AML-193 (cell line): ENCODE results near the gene PDSS2.
A peak's percentile ranks its signal among the peaks of the same experiment; 100 is the strongest.
"Not testable (repeated sequence)": the region's sequence is repeated elsewhere in the genome, so short reads cannot be mapped to it uniquely, and the experiment has no call there.

ENCODE experiments used
- DNase-seq, 2 experiments: peaks; one replicate each; lab custom pipeline; 2025; lab: John Stamatoyannopoulos, UW

Gene PDSS2

GRCh38 chr6:107118540-107118939, 340.8 kb downstream of the PDSS2 start:
- DNase-seq: not testable (repeated sequence)

DNA sequence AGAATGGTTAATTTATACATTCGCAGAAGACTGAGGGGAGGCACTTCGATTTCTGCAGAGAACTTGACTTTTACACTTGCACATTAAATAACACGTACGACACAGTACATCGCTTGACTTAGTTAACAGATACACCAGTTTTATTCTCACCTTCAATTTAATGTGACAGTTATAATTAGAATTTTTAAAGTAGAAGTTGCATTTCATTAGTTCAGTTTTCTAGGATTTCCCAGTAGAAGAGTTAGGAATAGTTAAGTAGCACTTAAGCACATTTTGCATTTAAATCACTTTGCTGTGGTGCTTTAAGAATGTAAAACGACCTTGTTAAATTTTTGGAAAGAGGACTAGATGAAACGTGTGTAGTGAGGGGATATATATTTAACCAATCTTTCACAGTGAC, 342.4 kb downstream of the PDSS2 start:
- DNase-seq: no peak

DNA sequence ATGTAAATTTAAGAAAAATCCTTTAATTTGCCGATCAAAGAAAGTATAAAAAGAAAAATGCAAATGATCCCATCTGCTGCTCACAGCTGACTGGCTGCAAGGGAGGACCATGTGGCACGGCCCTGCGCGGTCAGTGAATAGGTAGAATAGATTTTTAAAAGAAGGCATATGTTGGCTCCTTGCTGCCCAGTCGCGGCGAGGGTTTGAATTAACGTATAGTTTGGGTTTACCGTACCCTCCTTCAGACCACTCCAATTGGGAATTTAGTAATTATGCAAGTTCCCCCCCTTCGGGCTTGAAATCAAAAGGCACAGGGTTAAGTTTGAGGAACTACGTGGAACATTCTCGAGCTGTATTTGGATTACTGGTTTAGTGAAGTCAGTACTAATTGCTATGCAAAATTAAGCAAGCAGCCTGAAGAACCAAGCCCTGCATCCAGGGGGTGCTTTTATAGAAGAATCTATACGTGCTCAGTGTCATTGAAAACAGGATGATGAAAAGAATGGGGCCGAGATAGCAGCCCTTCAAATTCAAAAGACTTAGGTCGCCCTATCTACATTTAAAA, 343.0 kb downstream of the PDSS2 start:
- no peak for DNase-seq

DNA sequence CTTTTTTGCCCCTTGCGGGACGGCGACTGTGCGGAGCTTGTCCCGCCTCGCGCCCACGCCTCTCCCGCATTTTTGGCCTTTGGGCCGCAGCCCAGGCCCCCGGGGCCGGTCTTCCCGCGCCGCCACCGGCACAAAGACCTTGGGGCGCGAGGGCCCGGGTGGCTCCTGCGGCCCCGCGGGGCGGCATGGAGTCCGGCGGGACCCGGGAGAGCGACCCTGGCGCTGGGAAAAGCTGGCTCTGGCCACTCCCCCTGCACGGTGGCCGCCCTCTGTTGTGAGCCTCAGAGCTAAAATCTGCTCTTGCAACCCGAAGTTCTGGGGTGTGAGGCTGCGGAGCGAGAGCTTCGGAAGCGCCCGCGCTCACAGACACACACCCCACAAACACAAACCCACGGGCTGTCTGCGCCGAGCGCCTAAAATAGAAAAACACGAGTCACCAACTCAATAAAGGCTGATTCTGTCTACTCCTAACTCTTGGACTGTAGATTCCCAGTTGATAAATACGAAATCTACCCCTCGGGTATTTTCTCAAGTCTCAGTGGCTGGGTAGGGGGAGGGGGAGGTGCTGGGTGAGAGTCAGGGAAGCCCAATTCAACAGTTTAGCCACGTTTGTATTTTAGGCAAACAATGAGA, 343.6 kb downstream of the PDSS2 start:
- no peak for DNase-seq

DNA sequence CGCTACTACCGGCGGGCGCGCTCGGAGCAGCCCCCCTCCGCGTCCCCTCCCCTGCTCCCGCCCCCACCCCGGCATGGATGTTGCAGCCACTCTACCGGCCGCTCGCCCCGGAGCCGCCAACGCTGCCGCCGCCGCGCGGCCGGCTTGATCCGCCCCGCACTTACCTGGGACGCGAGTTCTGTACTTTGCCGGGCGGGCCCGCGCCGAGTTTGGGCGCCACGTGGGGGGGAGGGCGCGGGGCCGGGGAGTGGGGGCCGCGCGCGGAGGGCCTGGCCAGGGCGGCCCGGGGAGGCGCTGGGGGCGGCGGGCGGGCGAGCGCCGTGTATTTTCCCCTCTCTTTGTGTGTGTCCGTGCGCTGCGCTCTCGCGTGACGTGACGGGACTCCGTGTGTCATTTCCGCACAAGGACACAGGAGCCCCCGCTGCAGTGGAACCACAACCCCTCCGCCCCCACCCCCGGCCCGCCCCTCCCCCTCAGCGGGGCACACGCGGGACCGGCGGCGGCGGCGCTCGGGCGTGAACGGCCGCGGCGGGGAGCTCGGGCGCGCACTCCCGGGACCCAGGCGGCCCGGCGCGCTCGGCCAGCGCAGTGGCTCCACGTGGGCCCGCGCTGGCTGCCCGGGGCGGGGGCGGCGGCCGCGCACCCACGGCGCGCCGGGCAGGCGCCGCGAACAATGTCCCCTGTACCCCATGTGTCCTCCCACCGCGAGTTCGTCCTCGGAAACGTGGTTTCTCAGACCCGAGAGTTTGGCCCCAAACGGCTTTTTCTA, 344.3 kb downstream of the PDSS2 start, which contains the start of gene BEND3:
TSS of gene BEND3 (minus strand) at position 590 of the 769 bp plus-strand sequence. CDS start 16,230 bp downstream, outside the sequence.
- peak in 1 of 2 experiments; percentile 10 for DNase-seq

DNA sequence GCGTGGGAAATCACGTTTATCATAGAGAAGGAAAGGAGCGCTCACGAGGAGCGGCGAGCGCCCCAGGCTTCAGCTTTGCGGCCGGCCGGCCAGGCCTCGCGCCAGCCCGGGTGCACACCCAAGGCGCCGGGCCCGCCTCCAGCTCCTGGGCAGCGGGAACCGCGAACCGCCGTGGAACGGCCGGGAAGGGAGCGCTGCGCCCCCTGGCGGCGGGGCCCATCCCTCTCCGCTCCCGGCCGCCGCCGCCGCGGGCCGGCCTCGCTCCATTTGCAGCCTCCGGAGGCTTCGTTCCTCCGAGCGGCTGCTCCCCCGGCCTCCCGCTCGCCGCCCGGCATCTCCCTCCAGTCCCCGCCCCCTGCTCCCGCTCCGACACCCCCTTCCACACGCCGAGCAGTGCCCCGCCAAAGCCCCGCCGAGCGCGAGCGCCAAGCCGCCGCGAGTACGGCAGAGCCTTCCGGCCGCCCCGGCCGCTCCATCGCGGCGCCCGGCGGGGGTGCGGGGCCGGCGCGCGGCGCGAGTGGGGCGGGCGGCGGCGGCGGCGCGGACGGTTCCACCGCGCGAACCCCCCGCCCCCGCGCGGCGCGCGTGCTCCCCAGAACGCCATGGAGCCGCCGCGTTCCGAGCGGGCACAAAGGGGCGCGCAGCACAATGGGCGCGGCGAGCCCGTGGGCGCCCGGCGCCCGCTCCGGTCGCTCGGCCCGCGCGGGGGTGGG, 345.0 kb downstream of the PDSS2 start:
- peak; percentile 89 to 93 for DNase-seq

DNA sequence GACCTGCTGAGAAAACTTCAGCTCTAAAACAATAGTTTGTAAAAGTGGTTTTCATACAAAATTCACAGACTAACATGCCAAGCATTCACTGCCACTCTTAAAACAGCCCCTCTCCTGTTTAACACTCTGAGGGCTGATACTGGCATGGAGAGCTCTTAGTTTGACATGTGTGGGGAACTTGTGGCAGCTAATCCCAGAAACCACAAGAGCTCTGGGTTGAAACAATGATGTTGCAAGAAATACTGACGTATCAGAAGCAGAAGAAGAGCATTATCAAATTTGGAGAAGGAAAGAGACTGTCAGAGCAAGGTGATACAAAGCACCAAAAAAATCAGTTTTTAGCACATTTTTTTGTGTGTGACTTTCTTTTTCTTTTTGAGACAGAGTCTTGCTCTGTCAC, 349.2 kb downstream of the PDSS2 start:
- peak; percentile 98 for DNase-seq

- DNase-seq: peak; percentile 37 to 57
Measured at GRCh38 chr6:107108201-107108890, 351.0 kb downstream of the PDSS2 start.

GRCh38 chr6:107107791-107108190, 351.6 kb downstream of the PDSS2 start:
- no peak for DNase-seq

- no peak for DNase-seq
Measured at GRCh38 chr6:107106165-107106564, 353.2 kb downstream of the PDSS2 start.

DNA sequence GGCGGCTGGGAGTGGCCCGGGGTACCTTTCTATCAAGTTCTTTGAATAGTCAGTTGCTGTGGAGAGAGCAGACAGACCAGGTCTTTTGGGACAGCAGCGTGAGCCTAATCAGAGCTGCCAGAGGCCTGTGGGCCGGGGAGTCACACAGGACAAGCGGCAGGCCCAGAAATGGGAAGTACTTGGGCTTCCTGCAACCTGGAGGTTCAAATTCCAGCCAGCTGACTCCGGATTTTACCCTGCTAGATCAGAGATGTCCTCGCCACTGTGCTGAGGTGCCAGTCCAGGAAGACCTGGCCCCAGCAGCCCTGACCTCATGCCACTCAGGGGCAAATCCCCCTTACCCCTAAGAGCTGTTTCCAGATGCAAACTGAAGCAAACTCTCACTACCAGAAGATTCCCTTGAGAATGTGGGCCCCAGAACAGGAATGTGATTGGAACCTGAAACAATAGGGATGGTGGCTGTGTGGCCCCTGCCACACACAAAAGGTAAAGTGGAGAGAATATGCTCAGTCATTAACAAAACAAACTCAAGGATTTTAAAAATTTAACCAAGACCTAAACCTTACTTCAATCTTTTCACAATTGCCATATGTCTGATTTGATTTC, 353.8 kb downstream of the PDSS2 start:
- no peak for DNase-seq

GRCh38 chr6:107103082-107103481, 356.3 kb downstream of the PDSS2 start:
- DNase-seq: no peak
